ENCODE results near the gene SLC6A1.

Gene SLC6A1

DNA sequence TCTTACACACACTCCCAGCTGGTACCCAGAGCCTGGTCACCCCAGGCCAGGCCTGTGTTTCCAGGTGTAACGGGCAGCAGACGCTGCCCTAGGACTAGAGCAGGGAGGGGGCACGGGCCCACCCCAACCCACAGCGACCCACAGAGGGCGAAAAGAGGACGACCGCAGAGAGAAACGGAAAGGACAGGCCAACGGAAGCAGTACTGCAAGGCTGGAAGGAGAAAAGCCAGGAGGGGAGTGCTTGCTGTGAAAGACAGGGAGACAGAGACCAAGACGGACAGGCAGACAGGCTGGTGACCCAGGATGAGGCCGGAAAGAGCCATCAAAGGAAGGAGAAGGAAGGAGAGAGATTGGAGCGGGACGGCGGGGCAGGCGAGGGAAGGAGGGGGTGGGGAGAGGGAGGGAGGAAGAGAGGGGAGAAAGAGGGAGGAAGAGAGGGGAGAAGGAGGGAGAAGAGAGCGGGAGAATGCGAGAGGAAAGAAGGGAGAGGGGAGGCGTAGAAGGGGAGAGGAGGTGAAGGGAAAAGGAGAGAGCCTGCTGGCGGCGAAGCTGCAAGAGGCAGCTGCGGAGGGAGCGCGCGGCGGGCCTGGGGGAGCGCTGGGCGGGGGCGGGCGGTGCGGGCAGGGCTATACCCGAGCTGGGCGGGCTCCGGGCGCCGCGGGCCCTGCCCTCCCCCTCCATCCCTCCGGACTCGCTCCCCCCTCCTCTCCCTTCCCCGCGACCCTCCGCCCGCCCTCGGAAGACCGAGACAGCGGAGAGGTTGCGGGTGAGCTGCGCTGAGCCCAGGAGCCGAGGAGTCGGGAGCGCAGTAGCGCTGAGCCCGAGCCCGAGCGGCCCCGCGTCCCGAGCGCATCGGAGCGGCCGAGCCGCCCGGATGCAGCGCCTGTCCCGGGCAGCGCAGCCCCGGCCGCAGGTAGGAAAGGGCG lies at the start of gene SLC6A1:
Gene SLC6A1 (plus strand): TSS at position 732 of the 926 bp plus-strand sequence. CDS start 24,464 bp downstream, outside the sequence.
- DNase-seq = no peak

DNA sequence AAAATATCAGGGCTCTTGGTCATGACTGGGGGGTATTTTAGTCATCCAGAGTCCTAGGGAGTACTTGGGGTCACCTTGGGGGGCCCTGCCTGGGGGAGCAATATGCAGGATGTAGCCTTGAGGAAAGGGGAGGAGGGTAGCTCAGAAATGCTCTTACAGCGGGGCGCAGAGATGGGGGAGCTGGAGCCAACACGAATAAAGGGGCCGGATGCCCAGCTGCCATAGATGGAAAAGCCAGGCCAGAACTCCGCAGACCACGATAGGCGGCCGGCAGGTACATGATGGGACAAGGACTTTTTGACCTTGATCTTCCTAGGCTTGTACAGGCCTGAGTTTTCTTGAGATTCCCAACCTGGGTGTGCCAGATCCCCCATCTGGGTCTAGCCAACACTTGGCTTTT lies 47.7 kb upstream of the SLC6A1 start:
- no peak for DNase-seq

DNA sequence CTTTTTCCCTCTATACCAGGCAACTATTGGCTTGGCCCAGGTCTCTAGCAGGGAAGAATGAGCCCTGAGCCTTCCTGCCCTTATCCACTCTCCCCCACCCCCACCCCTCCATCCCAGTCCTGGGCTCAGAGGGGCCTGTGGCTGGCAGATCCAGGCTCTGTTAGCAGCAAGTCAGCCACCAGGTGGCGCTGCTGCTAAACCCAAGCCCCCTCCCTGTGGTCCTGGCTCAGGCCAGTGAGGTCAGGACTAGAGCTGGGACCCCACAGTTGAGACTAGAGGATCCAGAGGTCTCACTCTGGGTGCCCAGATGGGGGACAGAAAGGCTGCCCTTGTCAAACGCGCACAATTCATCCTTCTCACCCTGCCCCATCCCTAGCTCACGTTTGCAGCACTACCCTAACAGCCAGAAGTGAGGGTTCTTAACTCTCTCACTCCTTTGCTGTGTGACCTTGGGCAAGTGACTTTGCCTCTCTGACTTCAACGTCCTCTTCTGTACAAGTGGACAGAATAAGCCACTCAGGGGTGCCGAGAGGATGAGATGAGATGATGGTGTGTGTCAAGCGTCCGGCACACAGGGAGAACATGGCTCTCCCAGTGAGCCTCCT lies 46.8 kb upstream of the SLC6A1 start:
- DNase-seq = peak; percentile 4

DNA sequence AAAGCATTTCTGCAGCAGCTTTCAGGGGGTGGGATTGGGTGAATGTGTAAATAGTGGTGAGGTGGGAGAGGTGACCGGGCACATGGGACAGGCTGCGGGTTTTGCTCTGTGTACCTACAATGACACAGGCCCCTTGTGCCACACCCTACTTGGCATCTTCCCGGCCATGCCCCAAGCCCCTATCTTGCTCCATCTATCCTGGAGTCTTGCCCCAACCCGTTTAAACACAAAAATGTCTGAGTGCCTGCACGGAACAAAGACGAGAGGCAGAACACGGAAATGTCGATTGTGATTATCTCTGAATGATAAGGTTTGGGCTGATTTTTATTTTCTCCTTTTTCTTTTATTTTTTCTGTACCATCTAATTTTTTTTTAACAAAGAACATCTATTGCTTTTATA lies 46.0 kb upstream of the SLC6A1 start:
- no peak for DNase-seq

DNA sequence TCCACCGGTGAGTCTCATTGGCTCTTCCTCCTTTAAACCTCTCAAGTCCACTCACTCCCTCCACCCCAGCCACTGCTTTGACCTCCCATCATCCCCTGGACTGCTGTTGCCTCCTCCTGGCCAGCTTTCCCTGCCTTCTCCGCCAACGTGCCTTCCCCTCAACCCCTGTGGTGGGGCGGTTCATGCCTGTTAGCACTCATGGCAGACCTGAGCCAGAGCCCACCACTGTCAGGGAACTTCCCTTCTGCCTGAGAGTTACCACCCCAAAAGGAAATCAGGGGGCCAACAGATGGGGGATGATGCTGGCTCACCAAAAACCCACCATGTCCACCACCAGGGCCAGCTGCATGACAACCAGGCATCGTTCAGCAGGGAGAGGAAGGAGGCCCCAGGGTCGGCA lies 44.2 kb upstream of the SLC6A1 start:
- no peak for DNase-seq

DNA sequence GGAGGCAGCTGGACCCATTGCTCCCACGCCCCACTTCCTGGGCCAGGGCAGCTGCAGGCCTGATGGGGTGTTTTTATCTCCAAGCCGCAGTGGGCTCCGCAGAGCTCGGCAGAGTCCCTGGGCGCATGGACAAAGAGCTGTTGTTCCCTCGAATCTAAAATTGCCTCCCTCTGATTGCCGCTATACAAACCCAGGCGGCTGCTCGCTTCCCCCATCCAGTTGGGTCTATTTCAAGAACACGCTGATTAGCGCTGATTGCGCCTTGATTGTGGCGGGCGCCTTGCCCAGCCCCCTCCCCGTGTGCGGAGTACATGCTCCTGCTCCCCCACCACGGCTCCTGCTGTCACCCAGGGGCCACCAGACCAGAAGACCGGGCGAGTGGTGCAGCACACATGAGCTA lies 43.4 kb upstream of the SLC6A1 start:
- DNase-seq = no peak

DNA sequence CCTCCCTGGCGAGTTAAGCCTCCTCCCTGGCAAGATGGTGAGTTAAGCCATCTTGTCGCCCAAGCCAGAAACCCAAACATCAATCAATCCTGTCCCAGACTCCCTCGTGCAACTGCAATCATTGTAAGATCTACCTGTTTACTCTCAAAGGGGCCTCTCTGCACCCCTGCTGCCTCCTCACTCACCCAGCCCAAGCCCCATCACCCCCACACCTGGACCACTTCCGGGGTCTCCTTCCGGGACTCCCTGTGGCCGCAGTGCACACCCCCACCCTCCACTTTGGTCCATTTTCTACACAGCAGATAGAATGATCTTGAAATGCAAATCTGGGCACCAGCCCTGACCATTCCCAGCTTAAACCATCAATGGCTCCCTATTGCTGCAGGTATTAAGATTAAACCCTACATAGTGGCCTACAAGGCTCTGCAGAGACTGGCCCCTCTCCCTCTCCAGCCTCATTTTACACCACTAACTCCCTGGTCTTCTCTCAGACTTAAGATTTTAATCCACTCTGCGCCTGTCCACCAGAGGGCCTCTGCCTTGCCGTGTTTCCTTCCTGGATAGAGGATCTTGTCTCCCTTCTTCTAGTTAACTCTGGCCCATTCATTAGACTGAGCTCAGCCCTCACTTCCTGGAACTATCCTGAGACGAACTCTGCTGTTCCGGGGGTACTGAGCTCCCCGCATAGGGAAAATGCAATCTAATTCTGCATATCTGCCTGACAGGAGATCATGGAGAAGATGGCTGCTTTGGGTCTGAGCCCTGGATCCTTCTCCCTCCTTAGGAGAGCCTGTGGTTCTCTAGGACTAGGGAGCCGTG lies 41.9 kb upstream of the SLC6A1 start:
- DNase-seq = no peak

DNA sequence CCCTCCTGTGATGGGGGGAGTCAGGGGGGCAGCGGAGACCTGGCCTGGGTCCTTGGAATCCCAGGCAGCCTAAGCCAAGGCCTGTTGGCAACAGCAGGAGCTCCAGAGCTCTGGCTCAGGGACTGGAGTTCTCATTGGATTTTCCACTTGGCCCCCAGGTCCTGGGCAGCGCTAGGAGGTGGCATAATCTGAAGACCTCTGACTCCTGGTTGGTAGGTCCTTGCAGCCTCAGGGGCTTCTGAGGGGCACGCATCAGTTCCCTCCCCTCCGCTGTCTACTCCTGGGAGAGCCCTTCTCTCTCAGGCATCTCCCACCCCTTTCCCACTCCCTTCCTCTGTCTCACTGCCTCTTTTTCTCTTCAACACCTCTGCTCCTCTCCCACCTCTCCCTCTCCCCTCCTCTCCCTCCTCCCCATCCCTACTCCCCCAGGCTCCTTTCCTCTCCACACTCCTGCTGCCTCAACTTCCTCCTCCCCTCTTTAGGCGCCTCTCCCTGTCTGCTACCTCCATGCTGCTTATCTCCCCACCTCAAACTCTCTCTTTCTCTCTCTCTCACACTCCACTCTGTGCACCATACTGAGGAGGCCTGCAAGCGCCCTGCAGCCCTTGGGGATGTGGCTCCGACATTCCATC lies 41.1 kb upstream of the SLC6A1 start:
- no peak for DNase-seq

DNA sequence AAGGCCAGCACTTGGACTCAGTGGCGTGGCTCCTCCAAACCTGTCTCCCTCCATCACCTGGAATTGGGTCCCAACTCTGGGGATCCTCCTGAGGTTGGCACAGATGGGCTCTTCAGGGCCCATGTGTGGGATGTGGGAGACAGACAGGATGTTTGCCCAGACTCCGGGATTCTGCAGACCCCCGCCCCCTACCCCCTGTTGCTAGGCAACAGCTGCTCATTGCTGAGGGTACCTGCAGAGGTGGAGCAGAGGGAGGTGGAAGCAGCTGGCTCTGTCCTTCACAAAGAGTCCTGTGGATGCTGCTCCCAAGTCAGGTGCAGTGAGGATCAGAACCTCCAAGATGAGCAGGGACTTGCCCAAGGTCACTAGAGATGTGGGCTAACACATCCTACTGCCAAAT lies 40.0 kb upstream of the SLC6A1 start:
- DNase-seq = no peak

DNA sequence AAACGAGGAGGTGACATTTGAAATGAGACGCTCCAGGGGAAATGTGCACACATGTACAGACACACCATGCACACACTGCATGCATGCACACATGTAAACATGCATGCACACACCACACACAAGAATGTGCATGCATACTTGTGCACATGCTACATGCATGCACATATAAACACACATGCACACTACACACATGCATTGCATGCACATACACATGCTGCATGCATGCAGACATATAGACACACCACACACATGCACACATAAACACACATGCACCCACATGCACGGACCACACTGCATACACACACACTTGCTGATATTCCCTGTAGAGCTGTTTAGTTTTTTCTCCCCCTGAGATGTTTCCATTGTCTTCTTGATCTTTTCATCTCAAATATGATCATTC lies 37.8 kb upstream of the SLC6A1 start:
- DNase-seq = no peak

DNA sequence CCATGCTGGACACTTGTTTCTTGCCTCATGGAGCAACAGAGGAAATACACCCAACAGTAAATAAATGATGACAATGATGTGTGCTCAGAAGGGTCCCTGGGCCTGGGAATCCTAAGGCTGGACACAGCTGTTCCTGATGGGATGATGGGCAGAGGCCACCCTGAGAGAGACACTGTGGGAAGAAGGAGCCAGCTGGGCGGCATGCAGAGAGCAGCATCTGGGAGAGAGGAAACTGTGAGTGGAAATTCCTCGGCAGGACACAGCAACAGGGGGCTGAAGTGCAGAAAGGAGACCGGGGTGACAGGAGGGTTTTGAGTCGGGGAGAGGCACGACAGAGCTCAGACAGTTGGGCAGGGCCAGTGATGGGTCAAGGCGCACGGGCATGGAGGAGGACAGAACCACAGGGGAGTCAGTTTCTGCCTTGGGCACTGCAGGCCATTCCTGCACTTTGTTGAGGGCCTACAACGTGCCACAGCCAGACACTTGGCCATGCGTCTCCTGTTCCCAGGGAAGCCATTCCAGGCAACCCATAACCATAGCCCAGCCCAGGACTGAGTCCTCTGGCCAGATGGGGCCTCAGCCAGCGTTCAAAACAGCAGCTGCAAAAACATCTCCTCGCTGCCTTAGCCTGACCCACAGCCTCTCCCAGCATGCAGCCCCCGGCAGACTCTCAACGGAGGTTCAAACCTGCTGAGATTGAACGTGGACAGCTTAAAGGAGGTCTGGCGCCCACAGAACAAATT lies 36.7 kb upstream of the SLC6A1 start:
- no peak for DNase-seq

DNA sequence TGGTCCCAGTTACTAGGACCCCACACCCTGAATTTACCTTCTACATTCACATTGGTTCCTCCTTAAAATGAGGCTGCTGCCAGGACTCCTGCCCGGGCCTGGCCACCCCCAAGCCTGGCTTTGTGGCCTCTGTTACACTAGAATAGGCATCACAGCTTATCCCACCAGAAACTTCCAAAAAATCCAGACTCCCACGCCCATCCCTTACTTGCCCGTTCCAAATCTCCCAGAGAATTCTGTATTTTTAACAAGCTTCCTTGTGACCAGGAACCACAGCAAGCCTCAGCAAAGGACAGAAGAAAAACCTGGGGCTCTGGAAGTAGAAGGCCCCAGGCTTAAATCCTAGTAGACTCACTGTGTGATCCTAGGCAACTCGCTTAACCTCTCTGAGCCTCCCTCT lies 36.0 kb upstream of the SLC6A1 start:
- no peak for DNase-seq

DNA sequence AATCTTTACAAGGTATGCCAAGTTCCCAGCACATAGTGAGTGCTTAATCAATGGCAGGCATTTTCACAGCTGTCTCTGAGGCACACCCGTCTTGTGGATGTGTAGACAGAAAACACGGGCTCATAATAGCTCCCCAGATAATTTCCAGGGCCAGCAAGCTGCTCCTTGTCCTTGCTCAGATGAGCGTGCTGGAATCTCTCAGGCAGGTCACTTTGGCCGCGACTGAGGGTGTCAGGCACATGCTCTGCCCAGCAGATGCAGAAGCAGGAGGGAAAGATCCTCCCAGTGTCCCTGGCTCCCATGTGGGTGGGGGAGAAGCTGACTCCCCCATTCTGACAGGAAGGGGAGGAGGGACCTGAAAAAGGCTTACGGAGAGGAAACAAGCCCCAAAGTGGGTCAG lies 35.6 kb upstream of the SLC6A1 start:
- DNase-seq = no peak

DNA sequence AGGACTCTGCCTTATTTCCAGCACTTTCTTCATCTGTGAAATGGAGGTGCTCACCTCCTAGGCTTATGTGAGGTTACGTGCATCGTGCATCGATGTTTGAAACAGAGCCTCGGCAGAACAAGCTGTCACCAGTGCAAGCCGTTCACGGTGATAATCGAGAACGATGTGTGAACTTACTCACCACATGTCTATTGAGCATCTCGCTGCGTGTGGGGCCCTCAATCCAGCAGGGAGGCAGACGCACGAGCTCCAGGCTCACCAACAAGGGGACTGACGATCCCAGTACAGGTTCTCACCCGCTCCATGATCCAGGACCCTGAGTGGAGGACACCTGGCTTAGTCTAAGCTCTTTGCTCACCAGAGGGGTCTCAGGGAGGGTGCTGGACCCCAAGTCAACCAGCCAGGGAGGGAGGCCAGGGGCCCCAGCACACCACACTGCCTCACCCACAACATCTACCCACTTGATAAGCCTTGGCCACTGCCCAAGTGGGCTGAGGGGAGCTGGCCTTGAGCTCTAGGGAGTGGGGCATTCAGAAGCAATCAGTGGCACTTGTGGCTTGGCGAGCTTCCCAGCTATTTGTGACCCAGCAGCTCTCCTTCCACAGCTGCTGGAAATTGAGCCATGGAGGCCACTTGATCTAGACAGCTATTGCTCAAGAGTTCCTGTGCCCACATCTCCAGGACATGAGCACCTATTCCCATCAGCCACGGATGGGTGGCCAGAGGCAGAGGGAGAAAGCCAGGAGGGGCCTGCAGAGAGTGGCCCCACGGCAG lies 34.4 kb upstream of the SLC6A1 start:
- no peak for DNase-seq

DNA sequence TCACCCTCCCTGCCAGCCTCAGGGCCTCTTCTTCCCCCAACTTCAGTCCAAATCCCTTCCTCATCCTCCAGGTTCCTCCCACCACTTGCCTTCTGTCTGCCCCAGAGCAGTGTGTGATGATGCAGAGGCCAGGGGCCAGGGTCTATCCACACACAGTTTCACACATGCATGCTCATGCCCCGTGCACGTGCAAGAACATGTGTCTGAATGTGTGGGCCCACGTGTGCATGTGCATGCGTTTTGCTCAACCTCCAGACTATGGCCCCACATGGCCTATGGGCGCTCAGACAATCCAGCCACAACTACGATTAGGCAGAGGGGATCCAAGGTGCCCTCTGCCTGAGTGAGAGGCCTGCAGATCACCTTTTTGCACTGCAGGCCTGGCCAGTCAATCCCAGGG lies 32.3 kb upstream of the SLC6A1 start:
- DNase-seq = no peak

DNA sequence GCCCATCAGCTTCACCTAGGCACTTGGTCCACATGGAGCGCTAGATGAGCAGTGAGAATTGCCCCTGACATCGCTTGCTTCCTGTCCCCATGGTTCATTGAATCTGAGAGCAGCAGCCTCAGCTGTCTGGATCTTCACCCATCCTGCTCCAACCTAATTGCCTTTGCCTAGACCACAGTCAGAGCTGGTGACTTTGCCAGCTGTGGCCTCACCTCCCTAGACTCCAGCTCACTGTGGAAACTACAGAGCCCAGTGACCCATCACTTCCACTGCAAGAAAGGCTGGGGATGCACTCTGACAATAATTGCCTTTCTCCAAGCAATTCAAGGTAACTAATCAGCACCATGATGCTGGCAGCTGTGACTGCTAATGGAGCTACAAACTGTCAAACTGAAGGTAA lies 30.6 kb upstream of the SLC6A1 start:
- DNase-seq = no peak

DNA sequence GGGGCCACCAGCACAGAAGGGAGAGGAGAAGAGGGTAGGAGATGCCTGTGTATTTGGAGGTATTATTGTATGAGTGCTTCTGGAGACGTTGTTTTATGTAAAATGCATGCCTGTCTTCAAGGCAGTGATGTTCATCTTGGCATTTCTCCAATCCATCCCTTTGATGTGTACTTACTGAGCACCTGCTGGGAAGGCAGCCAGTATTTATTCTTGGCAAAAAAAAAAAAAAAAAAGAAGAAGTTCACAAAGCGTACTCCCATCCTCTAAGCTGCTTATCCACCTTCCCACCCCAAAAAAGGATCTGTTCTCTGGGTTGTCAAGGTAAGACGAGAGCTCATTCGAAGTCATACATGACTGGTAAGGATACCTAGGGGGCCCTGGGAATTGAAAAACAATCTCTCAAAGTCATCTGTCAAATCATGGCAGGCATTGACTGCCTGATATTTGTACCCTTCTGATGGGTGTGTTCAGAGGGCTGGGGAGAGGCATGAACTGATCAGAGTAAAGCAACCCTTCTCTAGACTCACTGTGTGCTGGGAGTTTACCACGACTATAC lies 30.0 kb upstream of the SLC6A1 start:
- DNase-seq = no peak

DNA sequence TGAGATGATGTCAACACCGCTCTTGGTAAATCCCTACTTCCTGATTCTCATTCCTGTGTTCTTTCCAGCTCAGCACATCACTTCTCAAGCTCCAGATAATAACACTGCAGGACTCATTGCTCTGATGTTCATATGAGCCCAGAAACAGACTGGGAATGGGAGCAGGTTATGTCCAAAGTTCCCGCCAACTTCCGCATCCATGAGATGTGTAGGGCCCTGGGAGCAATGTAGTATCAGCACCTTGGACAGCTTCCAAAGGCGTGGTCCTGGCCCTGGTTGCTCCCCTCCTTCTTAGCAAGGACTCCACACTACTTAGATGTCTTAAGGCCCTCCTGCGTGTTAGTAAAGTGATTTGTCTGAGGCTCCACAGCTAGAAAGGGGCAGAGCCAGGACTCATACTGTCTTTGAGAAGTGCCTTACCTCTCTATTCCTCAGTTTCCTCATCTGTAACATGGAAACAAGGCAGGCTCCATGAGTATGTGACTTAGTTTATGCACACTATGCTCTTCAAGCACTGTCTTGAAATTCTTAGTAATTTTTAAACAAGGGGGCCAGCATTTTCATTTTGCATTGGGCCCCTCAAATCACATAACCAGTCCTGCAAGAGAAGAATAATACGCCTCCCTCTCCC lies 27.9 kb upstream of the SLC6A1 start:
- no peak for DNase-seq

DNA sequence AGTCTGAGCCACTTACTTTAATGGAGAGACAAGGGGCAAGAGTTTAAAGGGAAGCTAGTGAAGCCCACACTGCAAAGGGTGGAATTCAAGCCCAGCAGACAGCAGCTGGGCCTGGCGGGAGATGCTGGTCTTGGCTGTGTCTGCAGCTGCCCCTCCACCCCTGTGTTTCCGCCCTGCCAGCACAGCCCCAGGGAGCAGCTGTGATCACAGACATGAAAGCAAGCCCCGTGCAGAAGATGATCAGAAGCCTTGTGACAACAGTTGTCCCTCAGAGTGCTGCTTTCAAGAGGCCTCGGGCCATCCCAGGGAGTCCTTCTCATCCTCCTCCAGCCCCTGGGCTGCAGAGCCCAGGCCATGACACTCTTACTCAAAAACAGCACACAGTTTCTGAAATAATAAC lies 24.1 kb upstream of the SLC6A1 start:
- DNase-seq = no peak

DNA sequence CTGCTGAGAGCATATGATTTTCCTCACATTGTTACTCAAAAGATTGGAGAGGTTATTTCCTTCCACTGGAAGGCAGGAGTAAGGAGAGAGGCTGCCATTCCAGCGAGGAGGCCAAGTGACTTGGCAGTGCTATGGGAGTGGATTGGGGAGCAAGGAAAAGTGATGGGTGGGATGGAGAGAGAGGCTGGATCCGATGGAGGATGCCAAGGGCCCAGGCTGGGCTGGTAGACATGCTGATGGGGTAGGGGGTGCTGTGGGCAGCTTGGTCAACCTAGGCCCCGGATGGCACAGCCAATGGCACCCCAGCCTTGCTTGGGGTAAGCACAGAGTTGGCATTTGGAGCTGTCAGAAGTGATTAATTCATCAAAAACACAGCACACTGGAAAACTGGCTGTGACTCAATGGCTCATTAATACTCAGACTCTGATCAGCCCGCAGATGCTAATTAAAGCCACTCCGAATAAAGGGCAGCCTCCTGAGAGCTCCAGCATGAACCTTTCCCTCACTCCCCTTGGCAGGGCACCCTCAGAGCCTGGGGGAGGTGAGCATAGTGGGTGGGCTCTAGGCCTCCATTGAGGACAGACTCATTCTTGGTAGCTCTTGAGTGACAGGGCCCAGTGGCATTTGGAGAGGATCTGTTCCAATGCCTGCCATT lies 22.1 kb upstream of the SLC6A1 start:
- DNase-seq = no peak

Data from activated T-cell treated with anti-CD3 and anti-CD28 coated beads for 4 hours (primary cell).